H4 (cell line): ENCODE results near the gene C1orf159. TPM values are rescaled to one million over a fixed set of nuclear protein-coding genes. Genes with fewer than 3 reads are reported as not detected.

Experiments
- DNase-seq: peaks from one replicate; pipeline ENCODE4 v3.0.0-alpha.2; 2015; ENCODE audit warnings: low spot score
- total RNA-seq: library from RNA; depleted of rRNA; stranded (reverse); fragments of >200 nt; shearing (Covaris generic); gene quantifications from 2 replicates; pipeline ENCODE4 v1.2.3, GENCODE V29; 2014

C1orf159 gene
- total RNA-seq, 1 experiment from 2014 or later, result 11.8 TPM

- no peak for DNase-seq
Measured at GRCh38 chr1:1092149-1092855, 23.6 kb downstream of the C1orf159 start.

DNA sequence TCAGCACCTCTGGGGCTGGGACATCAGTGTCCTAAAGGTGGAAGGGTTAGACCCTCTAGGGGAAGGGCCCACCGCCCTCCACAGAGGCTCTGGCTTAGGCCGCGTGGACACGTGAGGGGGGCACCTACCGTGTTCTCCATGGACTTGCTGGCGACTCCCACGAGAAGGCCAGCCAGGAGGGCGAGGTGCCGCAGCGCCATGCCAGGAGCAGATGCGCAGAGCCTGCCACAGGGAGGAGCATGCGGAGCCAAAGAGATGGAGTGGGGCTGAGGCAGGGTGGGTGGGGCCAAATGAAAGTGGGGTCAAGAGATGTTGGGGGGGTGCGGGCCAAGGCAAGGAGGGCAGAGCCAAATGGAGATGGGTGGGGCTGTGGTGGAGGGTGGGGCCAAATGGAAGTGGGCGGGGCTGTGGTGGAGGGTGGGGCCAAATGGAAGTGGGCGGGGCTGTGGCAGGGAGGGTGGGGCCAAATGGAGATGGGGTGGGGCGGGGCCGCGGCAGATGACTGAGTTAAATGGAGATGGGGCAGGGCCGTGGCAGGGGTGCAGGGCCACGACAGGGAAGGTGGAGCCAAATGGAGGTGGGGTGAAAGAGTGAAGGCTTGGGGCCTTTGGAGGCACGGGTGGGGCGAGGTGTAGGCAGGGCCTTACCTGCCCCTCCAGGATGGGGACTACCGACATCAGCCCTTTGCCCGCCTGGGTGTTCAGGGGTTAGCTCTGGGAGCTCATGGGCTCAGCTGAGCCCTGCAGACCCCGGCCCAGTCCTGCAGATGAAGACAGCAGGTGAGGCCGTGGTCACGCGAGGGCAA lies 24.3 kb downstream of the C1orf159 start:
- DNase-seq, result no peak

DNA sequence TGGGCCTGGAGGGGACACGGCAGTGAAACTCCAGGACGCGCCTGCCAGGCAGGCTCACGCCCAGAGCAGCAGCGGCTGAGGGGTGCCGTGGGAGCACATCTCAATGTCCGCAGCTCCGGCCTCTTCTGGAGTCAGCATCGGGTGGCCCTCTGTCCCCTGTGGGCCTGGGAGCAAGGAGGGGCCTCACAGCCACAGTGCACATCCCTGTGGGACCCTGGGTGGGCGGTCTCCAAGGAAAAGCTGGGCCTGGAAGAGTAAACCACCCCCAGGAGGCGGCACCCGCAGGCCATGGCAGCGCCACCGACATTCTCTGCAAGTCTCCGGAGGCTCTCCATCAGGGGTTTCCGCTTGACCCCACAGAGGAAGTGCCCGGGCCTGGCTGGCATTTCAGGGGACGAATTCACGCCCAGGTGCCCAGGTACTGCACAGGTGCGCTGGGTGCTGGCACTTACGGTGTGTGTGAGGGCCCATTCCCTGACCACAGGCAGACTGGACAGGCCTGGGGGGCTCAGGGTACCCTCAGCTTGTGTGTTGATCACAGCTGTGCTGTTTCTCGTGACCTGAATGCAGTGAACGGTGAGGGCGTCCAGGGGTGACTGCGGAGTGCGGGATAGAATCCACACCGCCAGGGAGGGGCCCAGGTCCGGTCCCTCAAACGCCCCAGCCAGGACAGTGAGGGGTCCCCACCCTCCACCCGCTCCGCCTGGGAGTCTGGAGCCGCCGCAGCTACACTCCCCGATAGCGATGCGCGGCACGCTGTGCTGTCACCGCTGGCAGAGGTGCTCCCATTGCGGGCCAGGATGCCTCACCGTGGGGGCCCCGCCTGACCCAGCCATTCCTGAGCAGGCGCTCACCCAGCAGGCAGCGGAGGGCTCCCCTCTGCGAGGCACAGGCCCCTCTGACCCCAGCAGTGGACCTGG lies 25.2 kb downstream of the C1orf159 start:
- no peak for DNase-seq

DNA sequence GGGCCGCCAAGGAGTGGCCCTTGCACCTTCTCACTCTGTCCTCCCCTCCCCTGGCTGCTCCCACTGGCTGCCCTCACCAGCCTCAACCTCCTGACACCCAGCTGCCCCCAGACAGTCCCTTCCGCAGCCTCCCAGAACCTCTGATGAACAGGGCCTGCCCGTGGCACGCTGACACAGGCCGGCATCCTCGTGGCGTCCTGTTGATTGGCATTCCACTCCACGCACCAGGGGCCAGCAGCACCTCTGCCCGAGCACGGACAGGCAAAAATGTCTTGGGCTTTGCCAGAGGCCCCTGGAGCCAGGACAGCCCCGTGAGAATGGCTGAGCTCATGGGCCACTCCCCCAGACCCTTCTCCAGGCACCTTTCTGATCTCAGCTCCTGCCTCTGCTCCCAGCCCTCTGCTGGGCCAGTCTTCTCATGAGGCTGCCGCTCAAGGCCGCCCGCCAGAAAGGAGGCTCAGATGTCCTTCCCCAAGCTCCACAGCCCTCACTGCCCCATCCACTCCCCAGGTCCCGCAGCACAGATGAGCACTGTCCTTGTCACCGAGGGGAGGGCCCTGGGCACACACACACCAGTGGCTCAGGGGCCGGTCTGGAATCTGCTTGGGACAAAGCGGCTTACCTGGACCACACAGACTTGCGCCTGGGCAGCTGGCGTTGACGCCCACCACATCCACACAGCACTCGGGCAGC lies 26.0 kb downstream of the C1orf159 start:
- DNase-seq, result no peak

GRCh38 chr1:1088801-1089680 lies 26.8 kb downstream of the C1orf159 start:
- no peak for DNase-seq

DNA sequence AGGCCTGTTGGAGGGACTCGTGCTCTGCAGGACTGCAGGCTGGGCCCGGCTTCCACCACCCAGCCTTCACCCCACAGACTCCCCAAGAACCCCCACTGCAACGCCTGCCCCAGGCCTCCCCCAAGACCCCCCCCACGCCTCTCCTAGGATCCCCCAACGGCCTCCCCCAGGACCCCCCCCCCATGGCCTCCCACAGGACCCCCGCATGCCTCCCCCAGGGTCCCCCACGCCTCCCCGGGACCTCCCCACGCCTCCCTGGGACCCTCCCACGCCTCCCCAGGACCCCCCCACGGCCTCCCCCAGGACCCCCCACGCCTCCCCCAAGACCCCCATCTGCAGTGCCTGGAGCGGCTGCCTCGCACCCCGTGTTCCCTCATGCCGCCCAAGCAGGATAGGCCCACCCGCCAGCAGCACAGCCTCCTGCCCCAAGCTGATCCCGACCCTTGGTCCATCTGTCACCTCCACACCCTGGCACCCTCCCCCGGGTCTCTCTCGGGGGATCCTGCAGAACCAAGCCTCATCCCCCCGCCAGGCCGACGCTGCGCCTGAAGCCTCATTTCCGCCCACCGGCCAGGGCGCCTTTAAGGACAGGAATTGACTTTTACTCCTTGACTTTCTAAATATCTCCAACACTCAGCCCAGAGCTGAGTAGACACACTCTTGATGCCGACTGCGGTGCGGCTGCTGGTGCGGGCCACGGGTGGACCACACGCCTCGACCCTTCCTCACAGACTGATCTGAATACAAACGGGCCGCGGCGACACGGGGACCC lies 27.7 kb downstream of the C1orf159 start:
- DNase-seq, result no peak

- no peak for DNase-seq
Measured at GRCh38 chr1:1087351-1088028, 28.4 kb downstream of the C1orf159 start.

DNA sequence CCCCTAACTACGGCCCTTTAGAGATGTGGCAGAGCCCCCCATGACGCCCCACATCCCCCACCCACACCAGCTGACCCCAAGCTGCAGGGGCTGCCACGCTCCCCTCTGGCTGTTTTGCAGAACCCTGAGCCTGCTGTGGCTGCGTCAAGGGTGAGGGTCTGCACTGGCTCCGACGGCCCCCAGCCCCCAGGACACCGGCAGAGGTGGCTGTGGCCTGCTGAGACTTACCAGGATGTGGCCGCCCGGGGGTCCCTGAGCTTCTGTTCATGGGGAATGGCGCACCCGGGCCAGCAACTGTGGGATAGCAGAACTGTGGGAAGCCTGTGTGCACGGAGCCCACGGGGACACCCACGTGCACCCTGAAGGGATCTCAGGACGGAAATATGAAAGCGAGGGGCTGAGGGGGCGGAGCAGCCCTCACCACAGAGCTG lies 29.0 kb downstream of the C1orf159 start:
- no peak for DNase-seq

GRCh38 chr1:1085911-1086841 lies 29.7 kb downstream of the C1orf159 start:
- DNase-seq, result no peak

DNA sequence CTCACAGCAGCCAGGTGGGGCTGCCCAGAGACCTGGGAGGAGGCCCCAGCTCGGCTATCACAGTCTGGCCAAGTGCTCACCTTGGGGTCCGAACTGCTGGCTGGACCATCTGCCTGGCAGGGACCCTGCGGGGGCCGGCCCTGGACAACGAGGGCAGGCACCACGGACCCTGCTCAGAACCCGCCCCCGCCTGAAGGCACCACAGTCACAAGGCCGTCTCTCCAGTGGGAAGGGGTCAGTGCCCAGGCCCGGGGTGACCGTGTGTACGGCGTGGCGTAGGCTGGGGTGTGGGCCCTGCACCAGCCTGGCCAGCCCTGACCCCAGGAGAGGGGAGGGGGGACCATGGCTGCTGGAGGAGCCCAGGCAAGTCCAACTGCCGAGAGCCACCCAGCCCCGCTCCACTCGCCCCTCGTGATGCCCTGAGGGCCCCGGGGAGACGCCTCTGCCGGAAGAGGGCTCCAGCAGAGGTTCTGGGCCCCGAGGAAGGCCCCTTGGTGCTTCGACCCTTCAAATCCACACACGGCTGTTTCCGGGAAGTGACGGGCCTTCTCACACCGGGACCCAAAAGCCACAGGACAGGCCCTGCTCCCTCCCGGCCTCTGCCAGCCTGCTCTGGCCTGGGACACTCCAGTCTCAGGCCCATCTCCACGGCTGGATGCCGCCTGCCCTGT lies 30.6 kb downstream of the C1orf159 start:
- DNase-seq, result no peak

- no peak for DNase-seq
Measured at GRCh38 chr1:1084372-1085170, 31.3 kb downstream of the C1orf159 start.

DNA sequence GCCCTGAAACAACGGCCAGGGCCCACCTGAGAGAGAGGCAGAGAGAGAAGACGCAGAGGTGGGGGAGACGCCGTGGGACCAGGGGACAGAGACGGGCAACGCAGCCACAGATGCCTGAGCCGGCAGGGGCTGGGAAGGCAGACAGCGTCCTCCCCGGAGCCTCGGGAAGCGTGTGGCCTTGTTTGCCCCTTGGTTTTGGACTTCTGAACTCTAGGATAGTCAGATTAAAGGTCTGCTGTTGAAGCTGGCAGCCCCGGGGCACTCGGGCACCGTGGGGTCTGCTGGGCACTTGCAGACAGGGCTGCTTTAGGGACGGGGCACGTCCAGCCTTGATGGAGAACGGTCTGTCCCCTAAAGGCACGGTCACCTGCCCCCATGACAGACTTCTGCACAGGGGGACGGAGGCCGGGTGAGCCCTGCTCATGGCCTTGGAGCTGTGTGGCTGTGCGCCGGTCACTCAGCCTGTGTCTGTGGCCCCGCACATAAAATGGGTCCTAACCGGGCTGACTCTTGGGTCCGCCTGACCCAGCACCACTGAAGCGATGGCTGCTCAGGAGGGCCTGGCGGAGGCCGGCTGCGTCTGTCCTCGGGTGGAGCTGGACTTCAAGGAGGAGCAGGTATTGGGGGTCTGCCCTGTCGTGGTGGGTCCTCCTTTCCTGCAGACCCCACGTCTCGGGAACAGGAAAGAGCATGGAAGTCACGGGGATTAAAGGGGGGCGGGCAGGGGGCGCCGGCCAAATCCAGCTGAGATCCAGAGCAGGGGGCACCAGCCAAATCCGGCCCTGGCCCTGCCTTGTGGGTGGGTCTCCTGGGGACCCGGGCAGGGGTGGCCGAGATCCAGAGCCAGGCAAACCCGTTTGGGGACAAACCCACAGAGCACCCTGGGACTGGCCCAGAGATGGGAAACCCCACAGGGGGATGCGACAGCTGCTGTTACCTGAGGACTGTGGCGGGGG lies 32.2 kb downstream of the C1orf159 start:
- DNase-seq, result no peak

GRCh38 chr1:1082776-1083415 lies 33.0 kb downstream of the C1orf159 start:
- no peak for DNase-seq

DNA sequence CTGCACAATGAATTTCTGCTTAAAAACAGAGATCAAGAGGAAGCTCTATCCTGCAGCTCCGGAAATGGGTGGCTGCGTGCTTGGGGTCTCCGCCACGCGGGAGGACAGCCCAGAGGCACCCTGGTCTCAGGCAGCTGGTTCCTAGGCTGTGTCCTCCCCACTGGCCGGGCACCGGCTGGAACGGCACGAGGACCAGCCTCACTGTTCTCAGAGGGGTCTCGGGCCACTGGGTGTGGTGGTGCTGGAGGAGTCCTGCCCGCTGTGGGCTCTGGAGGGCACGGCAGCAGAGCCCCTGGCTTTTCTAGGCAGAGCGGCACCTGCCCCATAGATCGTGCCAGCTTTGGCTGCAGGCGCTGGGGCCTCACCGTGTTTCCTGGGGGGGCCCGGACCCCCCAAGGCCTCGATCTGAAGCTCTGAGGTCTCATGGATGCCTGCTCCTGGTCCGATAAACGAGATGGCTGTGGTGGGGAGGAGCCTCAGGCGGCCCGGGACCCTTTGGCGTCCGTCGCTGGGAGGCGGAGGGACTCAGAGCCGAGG lies 33.6 kb downstream of the C1orf159 start:
- DNase-seq, result no peak
